ENCODE data around the gene PNLIPRP1.

PNLIPRP1 gene

DNA sequence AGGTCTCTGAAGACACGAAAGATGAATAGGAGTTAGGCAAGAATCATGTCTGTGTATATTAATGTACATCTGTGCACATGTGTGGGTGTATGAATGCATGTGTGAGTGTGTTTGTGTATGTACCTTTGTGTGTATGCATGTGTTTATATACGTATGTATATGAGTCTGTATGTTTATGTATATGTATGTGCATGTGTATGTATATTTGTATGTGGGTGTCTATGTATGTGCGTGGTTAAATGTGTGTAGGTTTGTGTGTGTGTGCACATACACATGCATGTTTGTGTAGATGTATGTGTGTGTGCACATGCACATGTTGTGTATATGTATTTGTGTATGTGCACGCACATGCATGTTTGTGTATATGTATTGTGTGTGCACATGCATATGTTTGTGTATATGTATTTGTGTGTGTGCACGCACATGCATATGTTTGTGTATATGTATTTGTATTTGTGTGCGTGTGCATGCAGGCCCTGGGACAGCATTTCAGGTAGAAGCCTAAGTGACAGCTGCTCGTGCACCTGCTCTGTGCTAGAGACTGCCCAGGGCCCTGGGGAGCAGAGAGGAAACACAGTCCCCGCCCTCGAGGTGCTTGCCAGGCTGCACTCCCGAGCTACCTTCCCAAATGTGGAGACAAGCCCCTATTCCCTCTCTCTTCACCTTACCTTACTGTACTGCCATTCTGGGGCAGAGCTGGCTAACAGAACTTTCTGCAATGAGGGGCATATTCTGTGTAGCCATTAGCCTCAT, 12.1 kb downstream of the PNLIPRP1 start:
- DNase-seq = no peak

DNA sequence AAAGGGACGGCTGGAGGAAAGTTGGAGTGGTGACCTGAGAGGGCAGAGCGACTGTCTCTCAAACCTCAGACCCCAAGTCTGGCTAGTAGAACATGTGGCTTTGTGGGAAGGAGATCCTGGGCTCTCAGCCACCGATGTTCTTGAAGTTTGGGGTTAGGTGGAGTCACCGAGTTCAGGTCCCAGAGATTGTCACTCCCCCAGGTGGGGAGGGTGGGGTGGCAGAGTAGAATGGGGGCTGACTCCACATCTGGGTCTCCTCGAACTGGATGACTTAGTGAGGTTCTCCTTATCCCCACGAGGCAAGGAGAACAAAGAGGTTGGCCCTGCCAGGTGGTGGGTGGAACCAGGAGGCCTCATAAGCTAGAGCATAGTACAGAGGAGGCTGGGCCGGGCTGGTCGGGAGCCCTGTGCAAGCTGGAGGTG, 15.3 kb downstream of the PNLIPRP1 start:
- no peak for DNase-seq

DNA sequence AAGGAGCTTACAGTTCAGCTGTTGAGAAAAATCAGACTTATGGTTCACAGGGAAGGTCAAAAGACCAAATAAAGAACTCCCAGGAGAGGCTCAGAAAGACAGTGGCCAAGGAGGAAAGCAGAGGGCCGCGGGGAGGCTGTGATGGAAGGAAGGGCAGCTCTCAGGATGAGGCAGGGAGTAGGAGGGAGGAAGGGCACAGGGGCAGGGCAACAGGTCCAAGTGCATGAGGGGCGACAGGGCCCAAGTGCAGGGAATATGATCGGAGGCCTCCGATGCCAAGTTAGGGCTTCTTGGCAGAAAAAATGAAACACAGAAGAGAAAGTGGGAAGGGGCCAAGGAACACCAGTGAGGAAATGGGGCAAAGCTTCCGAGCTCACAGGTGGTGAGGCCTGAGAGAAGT, 16.6 kb downstream of the PNLIPRP1 start:
- DNase-seq = no peak

DNA sequence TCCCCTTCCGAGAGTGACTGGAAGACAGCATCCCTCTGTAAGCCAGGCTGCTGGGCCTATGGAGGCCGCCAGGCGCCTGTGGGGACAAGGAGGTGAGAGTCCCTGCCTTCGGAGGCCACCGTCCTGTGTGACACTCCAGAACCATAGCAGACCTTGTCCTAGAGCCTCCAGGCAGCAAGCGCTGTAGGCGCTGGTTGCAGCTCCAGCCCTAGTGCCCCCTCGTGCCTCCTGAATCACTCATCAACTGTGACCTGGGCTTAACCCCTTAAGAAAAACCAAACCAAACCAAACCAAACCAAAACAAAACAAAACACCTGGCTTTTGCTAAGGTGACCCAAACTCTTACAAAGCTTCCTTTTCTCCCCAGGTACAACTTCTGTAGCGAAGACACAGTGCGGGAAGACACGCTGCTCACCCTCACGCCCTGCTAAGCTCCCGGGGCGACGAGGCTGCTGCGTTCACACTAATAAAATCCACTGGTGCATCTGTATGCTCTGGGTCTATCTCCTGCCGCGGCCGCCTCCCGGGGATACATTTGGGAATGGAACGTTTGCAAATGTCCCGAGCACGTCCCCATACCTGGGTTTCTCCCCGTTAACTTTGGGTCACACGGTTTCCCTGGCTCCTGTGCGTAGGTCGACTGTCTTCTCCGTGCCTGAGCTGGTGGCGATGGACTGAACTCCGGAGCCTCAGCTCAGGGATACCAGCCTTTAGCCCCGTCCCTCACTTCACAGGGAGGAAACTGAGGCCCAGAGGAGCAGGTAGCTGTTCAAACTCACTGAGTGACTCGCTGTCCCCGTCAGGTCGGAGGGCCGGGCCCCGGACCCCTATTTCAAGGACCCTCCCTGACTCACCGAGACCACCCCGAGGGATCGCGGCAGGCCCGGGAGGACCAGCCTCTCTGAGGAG, 18.2 kb downstream of the PNLIPRP1 start:
- DNase-seq = no peak

DNA sequence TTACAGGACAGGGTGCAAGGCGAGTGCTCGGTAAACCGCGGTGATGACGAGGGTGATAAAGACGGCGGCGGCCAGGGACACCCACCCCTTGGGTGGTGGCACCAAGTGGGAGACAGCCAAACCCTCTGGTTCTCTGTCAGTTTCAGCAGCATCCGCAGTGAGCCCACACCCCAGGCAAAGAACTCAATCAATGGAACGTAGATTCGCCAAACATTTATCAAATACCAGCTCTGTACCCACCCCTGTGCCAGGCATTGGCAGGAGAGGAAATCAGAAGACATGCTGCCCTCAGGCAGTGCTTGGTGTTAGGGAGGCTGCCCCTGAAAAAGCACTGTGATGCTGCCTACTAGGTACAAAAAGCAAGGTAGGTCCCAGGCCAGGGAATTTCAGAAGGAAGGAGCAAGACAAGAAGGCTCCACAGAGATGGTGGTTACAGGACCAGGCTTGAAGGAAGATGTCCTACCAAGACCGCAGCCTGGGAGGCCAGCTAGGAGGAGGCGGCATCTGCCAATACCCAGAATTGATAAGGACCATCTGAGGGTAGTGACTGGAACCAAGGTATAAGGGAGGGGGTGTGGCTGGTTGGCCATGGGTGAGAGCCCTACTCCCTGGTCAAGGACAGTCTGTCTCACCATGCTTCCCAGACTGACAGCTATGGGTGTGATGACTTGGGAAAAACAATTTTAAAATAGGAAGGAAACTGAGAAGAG, 19.8 kb downstream of the PNLIPRP1 start:
- no peak for DNase-seq

DNA sequence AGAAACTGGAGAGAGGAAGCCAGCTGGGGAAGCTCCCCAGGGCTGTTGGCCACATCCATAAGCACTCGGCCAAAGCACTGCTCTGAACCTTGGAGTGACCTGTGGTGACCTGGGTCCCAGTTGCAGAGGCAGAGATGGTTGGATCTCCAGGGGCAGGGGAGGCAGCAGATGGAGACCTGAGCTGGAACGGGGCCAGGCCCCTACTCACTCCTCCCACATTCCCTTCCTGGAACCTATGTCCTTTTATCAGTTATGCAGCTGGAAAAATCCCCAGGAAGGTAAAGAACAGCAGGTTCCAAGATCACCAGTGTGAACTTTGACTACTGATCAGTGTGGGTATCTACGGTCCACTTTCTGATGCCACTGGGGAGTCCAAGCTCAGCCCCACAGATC, 20.4 kb downstream of the PNLIPRP1 start:
- no peak for DNase-seq

DNA sequence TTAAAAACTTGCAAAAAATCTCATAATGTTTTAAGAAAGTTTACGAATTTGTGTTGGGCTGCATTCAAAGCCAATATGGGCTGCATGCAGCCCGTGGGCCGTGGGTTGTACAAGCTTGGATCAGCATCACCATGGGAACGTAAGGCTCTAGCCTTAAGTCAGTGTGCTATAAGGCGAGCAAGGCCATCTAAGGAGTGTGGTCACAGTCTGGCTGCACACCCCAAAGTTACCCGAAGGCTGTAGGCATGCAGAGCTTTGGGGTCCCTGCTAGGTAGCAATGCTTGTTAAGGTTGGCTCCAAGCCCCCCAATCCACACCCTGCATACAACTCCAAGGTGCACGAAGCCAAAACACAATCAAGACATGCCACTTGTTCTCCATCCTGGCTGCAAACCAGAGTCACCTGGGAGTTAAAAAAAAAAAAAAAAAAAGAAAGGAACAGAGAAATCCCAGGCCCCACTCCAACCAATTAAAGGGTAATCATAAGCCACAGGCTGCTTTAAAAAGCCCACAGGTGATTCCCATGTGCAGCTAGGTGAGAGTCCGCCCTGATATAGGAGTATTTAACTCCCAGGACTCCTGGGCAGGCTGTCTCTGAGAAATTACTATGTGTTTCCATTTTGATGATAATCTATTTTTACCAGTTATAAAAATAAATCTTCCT, 21.5 kb downstream of the PNLIPRP1 start:
- no peak for DNase-seq

DNA sequence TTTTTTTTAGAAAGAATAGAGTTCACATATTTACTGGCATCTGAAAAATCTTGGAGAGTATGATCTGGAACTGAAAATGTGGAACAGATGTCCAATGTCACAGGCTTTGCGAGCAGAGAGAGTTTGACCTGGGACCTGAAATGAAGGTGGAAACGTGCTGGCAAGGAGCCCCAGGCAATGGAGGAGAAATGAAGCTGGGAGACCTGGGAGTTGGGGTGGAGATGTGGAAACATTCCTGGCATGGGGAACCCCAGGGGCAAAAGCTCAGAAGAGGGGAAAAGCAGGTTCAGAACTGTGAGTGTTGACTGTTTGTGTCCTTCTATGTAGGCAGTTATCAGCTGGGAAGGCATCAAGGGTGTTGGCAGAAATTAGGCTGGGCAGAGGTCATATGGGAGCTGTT, 22.7 kb downstream of the PNLIPRP1 start:
- DNase-seq = no peak

DNA sequence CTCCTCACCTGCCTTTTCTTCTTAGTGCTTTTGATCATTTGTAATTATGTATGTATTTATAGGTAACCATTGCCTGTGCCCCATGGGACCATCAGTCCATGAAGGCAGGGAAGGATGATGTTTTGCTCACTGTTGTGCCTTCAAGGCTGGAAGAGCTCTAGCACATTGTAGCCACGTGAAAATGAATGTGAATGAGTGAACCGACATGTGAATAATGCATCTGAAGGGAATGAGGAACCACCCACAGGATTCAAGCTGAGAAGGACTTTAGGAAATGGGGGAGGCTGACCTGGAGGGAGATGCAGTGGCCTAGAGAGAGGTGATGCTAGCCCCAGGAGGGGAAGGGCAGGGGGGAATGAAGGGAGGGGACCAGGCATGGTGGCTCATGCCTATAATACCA, 24.0 kb downstream of the PNLIPRP1 start:
- no peak for DNase-seq

DNA sequence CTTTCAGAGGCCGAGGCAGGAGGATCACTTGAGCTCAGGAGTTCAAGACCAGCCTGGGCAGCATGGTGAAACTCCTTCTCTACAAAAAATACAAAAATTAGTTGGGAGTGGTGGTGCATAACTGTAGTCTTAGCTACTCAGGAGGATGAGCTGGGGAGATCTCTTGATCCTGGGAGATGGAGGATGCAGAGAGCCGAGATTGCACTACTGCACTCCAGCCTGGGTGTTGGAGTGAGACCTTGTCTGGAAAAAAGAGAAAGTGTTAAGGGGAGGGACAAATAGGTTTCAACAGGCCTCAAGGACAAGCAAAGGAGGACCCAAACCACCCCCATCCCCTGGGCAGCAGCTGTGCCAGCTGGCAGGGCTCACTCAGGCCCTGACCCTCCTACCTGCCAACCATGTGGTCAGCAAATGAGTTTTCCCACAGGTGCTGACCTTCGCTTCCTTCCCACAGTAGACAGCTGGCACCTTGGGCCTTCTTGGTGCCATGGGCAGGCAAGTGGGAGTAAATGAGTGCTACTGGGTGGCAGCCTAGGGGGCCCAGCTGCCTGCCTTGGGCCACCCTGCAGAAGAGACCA, 24.5 kb downstream of the PNLIPRP1 start:
- no peak for DNase-seq

DNA sequence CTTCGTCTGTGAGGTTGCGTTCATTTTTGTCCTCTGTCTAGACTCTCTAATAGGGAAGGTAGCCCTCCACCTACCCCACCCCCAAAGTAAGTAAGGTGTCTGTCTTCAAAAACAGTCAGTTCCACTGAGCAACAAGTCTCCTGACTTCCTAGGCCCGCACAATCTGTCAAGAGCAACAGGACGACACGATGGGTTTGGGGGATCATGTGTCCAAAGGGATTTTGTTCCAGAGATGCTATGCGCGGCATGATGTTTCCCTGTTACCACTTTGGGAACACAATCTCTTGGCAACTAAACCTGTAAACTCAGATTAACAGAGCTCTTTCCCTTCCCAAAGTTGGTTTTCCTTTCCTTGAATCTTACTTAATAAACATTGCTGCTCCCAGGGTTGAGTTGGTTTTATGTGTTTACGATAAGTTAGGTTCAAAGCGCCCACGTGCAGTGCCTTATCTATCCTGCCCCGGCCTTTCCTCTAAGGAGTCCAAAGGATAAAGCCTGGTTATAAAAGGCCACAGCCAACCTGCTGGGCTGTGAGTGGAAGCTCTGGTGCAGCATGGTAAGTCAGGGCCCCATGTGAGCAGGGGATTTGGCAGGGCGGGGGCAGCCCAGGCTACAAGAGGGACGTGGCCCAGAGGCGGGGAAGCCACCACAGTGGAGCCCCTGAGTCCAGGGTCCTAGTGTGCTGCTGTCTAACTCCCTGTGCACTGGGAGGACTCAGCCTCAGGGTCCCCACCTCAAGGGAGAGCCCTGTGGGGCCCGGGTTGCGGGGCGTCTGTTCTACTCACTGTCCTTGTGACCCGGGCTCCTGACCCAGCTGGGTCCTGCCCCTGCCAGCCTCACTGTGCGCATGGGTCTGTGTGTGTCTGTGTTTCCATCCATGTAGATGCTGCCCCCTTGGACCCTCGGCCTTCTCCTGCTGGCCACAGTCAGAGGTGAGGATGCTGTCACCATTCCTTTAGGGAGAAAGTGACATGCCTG, 30.0 kb downstream of the PNLIPRP1 start, which contains the start of gene PNLIPRP2:
PNLIPRP2 (plus strand) TSS at position 531 of the 978 bp plus-strand sequence.
- no peak for DNase-seq

DNA sequence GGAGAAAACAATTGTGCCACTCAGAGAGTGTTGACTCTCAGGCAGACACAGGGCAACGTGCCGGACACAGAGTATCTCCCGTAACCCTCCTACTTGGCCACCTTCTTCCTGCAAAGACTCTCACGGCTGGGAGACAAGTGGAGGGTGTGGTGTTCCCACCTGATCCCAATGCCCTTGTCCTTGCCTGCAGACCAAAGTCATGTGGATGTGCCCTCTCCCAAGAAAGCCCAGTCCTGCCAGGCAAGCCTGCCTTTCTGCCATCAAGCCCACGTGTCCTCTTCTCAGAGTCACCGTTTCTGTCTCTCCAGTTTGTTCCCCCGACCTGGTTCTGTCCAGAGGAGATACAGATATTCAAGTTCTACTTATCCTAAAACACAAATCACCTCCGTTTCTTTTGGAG, 30.7 kb downstream of the PNLIPRP1 start:
- DNase-seq = no peak

DNA sequence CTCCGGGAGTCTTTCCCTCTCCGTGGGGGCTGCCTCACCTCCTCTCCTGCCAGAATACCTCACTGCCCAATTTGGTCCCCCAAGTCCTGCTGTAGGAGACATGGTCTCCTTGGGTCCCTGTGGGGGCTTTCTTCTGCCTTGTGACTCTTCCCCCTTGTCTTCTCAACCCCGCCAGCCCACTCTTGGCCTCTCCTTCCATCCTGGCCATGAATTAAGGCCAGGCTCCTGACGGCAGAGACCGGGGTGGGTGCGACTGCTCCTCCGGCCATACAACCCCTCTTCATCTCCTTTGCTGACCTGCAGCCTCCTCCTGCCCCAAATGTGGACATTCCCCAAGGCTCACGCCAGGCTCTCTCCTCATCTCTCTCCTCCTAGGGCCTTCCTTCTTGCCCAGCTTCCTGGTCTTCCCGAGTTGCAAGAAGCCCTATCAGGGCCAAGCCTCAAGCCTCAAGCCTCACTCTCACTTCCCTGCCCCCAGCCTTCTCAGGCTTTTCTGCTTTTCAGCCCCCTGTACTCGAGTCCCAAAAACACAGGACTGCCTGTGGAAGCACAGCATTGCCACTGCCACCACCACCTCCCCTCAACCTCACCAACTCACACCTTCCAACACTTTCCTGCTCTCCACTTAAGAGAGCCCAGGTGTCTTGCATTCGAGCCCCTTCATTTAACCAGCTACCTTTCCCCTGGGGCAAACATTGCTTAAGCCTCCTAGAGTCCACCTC, 31.3 kb downstream of the PNLIPRP1 start:
- no peak for DNase-seq

DNA sequence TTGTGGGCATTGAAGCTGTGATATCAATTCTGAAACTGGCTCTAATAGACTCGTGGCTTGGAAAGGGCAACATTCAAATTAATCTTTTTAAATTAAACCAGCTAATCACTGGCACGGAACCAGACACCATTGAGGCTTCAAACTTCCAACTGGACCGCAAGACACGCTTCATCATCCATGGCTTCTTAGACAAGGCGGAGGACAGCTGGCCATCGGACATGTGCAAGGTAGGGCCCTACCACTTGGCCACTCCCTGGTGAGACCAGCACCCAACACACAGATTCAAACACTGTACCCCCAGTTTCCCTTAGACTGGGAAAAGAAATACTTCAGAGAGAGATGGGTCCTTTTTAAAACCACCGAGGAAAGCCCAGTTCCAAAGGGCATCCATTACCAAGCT, 35.1 kb downstream of the PNLIPRP1 start:
- DNase-seq = no peak

DNA sequence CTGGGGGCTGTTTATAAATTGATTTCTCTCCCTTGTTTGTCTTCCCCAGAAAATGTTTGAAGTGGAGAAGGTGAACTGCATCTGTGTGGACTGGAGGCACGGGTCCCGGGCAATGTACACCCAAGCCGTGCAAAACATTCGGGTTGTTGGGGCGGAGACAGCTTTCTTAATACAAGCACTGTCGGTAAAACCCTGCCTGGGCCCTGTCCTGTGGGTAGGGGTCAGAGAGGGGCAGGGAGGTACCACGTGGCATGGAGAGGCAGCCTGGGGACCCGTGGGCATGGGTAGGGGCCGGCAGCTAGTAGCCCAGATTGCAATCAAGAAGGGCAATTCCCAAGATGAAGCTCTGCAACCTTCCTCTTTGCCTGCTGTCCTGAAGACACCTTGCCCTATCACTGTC, 36.1 kb downstream of the PNLIPRP1 start:
- DNase-seq = no peak

DNA sequence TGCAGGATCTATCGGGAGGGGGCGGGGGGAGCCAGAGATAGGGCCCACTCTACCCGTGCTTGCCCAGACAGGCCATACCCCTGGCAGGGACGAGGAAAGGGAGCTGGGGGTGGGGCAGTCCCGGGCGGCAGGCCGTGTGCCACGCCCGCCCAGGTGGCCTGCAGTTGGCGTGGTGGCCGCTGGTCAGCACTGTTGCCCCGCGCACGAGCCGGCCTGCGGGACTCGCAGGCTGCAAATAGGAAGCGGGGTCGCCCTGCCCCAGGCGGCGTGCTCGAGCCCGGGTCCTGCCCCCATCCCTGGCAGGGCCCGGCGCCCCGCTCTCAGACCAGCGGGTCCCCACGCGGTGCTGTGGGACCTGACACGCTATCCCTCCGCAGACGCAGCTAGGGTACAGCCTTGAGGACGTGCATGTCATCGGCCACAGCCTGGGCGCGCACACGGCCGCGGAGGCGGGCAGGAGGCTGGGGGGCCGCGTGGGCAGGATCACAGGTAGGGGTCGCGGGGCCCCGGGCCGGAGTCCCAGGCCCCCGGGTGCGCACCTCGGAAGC, 36.7 kb downstream of the PNLIPRP1 start:
- no peak for DNase-seq

DNA sequence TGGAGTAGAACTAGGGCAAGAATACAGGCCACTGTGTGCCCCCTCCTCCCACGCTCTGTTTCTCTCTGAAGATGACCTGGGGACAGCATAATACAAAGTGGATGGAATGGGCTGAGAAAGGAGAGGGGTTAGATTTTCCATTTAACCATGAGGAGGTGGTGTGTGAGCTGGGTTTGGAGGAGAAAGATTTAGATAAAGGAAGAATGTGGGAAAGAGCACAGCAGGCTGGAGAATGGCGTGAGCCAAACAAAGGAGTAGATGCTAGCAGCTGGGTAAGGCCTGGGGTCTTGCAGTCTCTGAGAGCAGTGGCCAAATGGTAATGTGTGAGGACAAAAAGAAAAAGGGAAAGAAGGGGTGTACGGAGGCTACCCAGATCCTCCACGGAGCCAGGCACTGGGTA, 38.6 kb downstream of the PNLIPRP1 start:
- no peak for DNase-seq

DNA sequence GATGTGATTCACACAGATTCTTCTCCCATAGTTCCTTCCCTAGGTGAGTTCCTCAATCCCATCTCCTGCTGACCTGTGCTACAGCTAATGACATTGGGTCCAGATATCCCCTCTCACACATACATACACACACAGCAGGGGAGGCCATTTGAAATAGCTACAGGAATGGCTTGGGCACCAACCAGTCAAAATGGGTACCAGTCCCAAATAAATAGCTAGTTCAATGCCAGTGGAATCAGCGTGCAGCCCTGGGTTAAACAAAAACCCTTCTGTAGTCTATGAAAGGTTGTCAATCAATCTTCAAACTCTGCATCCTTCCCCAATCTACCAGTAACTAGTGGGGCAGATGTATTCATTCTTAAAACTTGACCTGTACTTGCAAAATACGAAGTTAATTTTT, 39.3 kb downstream of the PNLIPRP1 start:
- DNase-seq = no peak

DNA sequence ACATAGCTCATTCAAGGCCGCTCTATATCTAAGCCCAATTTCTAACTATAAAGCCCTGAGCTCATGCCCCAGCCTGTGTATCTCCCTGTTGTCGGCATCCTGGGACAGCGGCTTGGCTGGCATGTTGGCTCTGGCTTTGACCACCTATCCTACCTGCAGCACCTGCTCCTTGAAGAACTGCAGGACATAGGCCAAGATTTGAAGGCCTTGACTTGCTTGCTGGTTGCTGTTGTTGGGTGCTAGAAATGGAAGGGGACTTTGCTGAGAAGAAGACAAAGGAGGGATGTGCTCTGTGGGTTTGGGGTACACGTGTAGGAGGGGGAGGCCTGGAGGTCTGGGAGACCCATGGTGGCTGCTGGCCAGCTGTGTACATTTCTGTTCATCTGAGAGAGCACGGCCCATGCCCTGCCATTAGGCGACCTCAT, 41.1 kb downstream of the PNLIPRP1 start:
- DNase-seq = no peak

DNA sequence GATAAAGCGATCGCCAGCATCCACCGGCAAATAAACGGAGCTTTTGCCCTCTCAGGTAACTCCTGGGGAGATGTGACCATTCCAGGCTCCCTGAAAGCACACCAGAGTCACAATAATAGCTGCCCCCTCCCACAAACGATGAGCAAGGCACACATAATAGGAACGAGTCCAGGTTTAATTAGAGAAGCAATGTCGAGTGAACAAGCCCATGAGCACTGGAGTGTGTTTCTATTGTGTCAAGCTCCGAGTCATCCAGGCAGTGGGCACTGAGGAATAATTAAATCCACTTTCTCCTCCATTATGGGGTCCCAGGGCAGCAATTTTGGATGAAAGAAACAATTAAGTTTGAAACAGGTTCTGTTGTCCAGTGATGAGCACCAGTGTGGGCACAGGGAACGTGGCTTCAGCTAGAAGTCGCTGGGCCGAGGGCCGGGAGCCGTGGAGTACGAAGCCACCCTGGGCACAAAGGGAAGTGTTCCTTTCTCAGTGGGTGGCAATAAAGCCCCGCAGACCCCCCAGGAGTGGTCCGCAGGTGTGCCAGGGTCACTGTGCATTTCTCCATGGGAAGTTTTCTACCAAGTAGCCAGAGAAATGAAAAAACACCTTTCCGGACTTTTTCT, 41.9 kb downstream of the PNLIPRP1 start:
- no peak for DNase-seq
